Measurements from ENCODE around the gene ATF7IP.

DNA sequence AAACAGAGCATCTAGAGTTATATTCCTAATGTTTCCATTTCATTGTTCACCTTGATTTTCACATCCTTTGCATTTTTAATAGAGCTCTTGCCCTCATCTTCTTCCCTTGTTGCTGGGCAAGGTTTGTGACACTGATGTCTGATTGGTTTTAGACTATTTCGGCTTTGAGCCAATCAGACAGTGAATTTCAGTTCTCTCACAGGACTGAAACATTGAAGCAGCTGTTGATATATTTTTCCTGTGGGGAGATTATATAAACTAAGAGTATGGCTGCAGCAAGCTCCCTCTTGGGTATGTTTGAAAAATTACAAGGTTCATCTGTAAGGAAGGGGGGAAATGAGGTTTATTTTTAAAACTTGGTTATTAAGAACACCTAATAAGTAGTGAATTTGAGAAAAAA, 51.2 kb downstream of the ATF7IP start:
- no peak for TF ChIP-seq YY1 (IDR thresholded peaks at IDR 0.05; ENCODE audit: insufficient read depth, insufficient read length)
- TF ChIP-seq SUZ12 (IDR thresholded peaks at IDR 0.05; ENCODE audit: extremely low read depth, insufficient read depth, insufficient read length), result no peak
- TF ChIP-seq ZNF274 (IDR thresholded peaks at IDR 0.05; ENCODE audit: low read depth, low read length), result no peak

All from NT2/D1 (cell line).